HT-29 (cell line): ENCODE data around the gene ATXN1. TPM values are rescaled to one million over a fixed set of nuclear protein-coding genes. Genes with fewer than 3 reads are reported as not detected.
A peak's percentile ranks its signal among the peaks of the same experiment; 100 is the strongest.

ENCODE experiments used
- DNase-seq: peaks from one replicate; pipeline ENCODE4 v3.0.0-alpha.2; 2015; ENCODE audit warnings: low spot score
- total RNA-seq: library from RNA; depleted of rRNA; stranded (reverse); fragments of >200 nt; shearing (Covaris generic); gene quantifications from 2 replicates; pipeline ENCODE4 v1.2.3, GENCODE V29; 2014

Gene ATXN1
- total RNA-seq, 1 experiment from 2014 or later: 39.1 TPM

- DNase-seq: no peak
Observed at GRCh38 chr6:16698997-16699868, 62.0 kb downstream of the ATXN1 start.

GRCh38 chr6:16698162-16698533 is 63.1 kb downstream of the ATXN1 start:
- no peak for DNase-seq

GRCh38 chr6:16697437-16698161 is 63.7 kb downstream of the ATXN1 start:
- DNase-seq: no peak

GRCh38 chr6:16696496-16696895 is 64.8 kb downstream of the ATXN1 start:
- DNase-seq: no peak

- DNase-seq: no peak
Observed at GRCh38 chr6:16694781-16695578, 66.3 kb downstream of the ATXN1 start.

GRCh38 chr6:16691324-16691723 is 69.9 kb downstream of the ATXN1 start:
- DNase-seq: no peak

GRCh38 chr6:16690608-16691142 is 70.6 kb downstream of the ATXN1 start:
- no peak for DNase-seq

- no peak for DNase-seq
Observed at GRCh38 chr6:16689788-16690607, 71.3 kb downstream of the ATXN1 start.

GRCh38 chr6:16688984-16689636 is 72.2 kb downstream of the ATXN1 start:
- DNase-seq: no peak

- no peak for DNase-seq
Observed at GRCh38 chr6:16688436-16688835, 72.8 kb downstream of the ATXN1 start.

GRCh38 chr6:16687045-16687444 is 74.2 kb downstream of the ATXN1 start:
- no peak for DNase-seq

- no peak for DNase-seq
Observed at GRCh38 chr6:16684896-16685554, 76.2 kb downstream of the ATXN1 start.

- DNase-seq: no peak
Observed at GRCh38 chr6:16684195-16684689, 77.0 kb downstream of the ATXN1 start.

- no peak for DNase-seq
Observed at GRCh38 chr6:16683641-16684194, 77.5 kb downstream of the ATXN1 start.

- DNase-seq: no peak
Observed at GRCh38 chr6:16681260-16681873, 79.9 kb downstream of the ATXN1 start.

- DNase-seq: no peak
Observed at GRCh38 chr6:16679050-16679449, 82.2 kb downstream of the ATXN1 start.

GRCh38 chr6:16677458-16677857 is 83.8 kb downstream of the ATXN1 start:
- DNase-seq: no peak

GRCh38 chr6:16676978-16677377 is 84.3 kb downstream of the ATXN1 start:
- peak; percentile 52 for DNase-seq

GRCh38 chr6:16676376-16676775 is 84.9 kb downstream of the ATXN1 start:
- DNase-seq: no peak
